Neural cell (in vitro differentiated cells): ENCODE data around the gene TMEM201. TPM values are rescaled to one million over a fixed set of nuclear protein-coding genes. Genes with fewer than 3 reads are reported as not detected.
A peak's percentile ranks its signal among the peaks of the same experiment; 100 is the strongest.

ENCODE experiments used
- H2AFZ ChIP-seq: fragments of 200-600, 300-800 bp; sonication (generic), shearing (Covaris generic); 2 replicates; pipeline ENCODE4 v1.6.0; 2014; ENCODE audit warnings: low read depth, mild to moderate bottlenecking, antibody characterized with exemption, low read length, moderate library complexity
- H3F3A ChIP-seq: fragments of 200-600 bp; shearing (Covaris generic); 2 replicates; pipeline ENCODE4 v1.6.1; 2016; ENCODE audit warnings: mild to moderate bottlenecking, moderate library complexity, mixed read lengths, antibody characterized with exemption, low read length; ENCODE audit not compliant: insufficient read depth, poor library complexity, severe bottlenecking
- H3K27ac ChIP-seq: fragments of 200-600, 300-800 bp; sonication (generic), shearing (Covaris generic); 2 replicates; pipeline ENCODE4 v1.5.1; 2014; ENCODE audit warnings: mild to moderate bottlenecking, low read length, moderate library complexity
- H3K27me3 ChIP-seq: fragments of 300-800, 200-600 bp; sonication (generic), shearing (Covaris generic); 2 replicates; pipeline ENCODE4 v1.6.0; 2014; ENCODE audit warnings: mild to moderate bottlenecking, low read depth, low read length, moderate library complexity; ENCODE audit not compliant: insufficient read depth
- H3K36me3 ChIP-seq: fragments of 300-800, 200-600 bp; sonication (generic), shearing (Covaris generic); 2 replicates; pipeline ENCODE4 v1.5.1; 2014; ENCODE audit warnings: mild to moderate bottlenecking, antibody characterized with exemption, low read length, moderate library complexity; ENCODE audit not compliant: insufficient read depth
- H3K4me2 ChIP-seq: fragments of 300-800, 200-600 bp; sonication (generic), shearing (Covaris generic); 2 replicates; pipeline ENCODE4 v1.6.0; 2014; ENCODE audit warnings: mild to moderate bottlenecking, low read length
- H3K4me3 ChIP-seq: fragments of 300-800, 200-600 bp; sonication (generic), shearing (Covaris generic); 2 replicates; pipeline ENCODE4 v1.5.1; 2014; ENCODE audit warnings: mild to moderate bottlenecking, low read length, moderate library complexity
- H3K79me2 ChIP-seq: fragments of 200-600 bp; shearing (Covaris generic); replicated peaks from 2 replicates; pipeline ENCODE4 v1.6.0; 2014; ENCODE audit warnings: mild to moderate bottlenecking, low read length, moderate library complexity; ENCODE audit not compliant: insufficient read depth
- H3K9ac ChIP-seq: fragments of 300-800, 200-600 bp; sonication (generic), shearing (Covaris generic); 2 replicates; pipeline ENCODE4 v1.6.1; 2016; ENCODE audit warnings: mild to moderate bottlenecking, low read length, mixed read lengths
- H3K9me2 ChIP-seq: fragments of 200-600 bp; shearing (Covaris generic); 2 replicates; pipeline ENCODE4 v1.6.1; 2016; ENCODE audit warnings: mild to moderate bottlenecking, low read length, mixed read lengths; ENCODE audit not compliant: insufficient read depth
- H3K9me3 ChIP-seq: fragments of 200-600, 300-800 bp; sonication (generic), shearing (Covaris generic); 2 replicates; pipeline ENCODE4 v1.6.1; 2016; ENCODE audit warnings: mild to moderate bottlenecking, mixed run types, low read length, moderate library complexity, mixed read lengths
- H4K20me1 ChIP-seq: fragments of 200-600 bp; shearing (Covaris generic); 2 replicates; pipeline ENCODE4 v1.6.1; 2016; ENCODE audit warnings: mild to moderate bottlenecking, mixed run types; ENCODE audit not compliant: insufficient read depth
- CTCF ChIP-seq: fragments of 450-650 bp; IDR thresholded peaks from 2 replicates; pipeline ENCODE4 v1.5.1; 2014; ENCODE audit warnings: antibody characterized with exemption, mild to moderate bottlenecking, moderate library complexity; ENCODE audit not compliant: poor library complexity, severe bottlenecking
- MXI1 ChIP-seq: fragments of 450-650 bp; conservative IDR thresholded peaks from 2 replicates; pipeline ENCODE4 v1.6.1; 2014; ENCODE audit warnings: antibody characterized with exemption, mild to moderate bottlenecking; ENCODE audit not compliant: poor library complexity, severe bottlenecking
- POLR2AphosphoS5 ChIP-seq: IDR thresholded peaks from 2 replicates; pipeline ENCODE4 v1.6.1; 2012
- RAD21 ChIP-seq: fragments of 450-650 bp; conservative IDR thresholded peaks from 2 replicates; pipeline ENCODE4 v1.6.1; 2014; ENCODE audit warnings: antibody characterized with exemption, mild to moderate bottlenecking, moderate library complexity
- REST ChIP-seq: IDR thresholded peaks from 2 replicates; pipeline ENCODE4 v1.6.1; 2012; ENCODE audit warnings: borderline replicate concordance
- SMC3 ChIP-seq: fragments of 450-650 bp; conservative IDR thresholded peaks from 2 replicates; pipeline ENCODE4 v1.6.1; 2014; ENCODE audit warnings: antibody characterized with exemption, mild to moderate bottlenecking, moderate library complexity; ENCODE audit not compliant: poor library complexity
- TAF1 ChIP-seq: IDR thresholded peaks from 2 replicates; pipeline ENCODE4 v1.6.1; 2012; ENCODE audit warnings: low read depth
- polyA plus RNA-seq: library from polyadenylated mRNA; depleted of rRNA; stranded (reverse); fragments of >200 nt; gene quantifications from 2 replicates; pipeline ENCODE4 v1.2.3, GENCODE V29; 2014

The TMEM201 gene
- polyA plus RNA-seq, 1 donor from 2014 or later: 7.3 TPM

DNA sequence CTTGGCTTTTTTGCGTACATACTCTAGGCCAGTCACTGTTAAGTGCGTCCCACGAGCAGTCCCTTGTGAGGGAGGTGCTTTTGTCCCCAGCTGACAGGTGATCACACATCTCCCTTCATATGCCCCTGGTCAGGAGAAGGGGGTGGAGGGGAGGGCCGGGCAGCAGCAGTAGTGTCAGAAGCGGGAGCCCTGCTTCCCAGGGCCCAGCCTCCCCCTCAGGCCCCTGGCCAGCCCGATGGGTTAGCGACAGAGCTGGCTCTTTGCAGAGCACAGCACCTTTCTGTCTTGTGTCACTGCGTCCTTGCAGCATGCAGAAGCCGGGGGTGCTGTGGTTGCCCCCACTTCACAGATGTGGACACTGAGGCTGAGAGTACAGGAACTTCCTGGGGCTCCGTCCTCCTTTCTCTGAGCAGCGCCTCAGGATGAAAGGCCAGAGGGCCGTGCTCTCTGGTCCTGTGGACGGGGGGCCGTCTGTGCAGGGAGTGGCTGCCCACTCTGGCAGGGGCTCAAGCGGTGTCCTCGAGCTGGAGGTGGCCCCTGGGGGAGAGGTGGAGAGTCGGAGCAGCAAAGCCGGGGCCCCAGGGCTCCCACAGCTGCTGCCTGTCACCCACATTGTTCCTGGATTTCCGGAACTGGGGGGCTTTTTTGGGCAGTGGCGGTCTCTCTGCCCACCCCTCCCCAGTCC, 5.9 kb downstream of the TMEM201 start:
- H2AFZ ChIP-seq: no peak overlapping the region
- H3K79me2 ChIP-seq: peaks cover 55% of the 10 kb centered on the region
- H3F3A ChIP-seq: no peaks in the 10 kb centered on the region
- H3K27me3 ChIP-seq: no peaks in the 10 kb centered on the region
- H3K4me3 ChIP-seq: no peak overlapping the region
- H3K9ac ChIP-seq: peak overlapping the region; percentile 46
- H3K9me3 ChIP-seq: no peaks in the 10 kb centered on the region
- H3K36me3 ChIP-seq: no peaks in the 10 kb centered on the region
- no peaks in the 10 kb centered on the region for H3K9me2 ChIP-seq
- no peak overlapping the region for H3K27ac ChIP-seq
- no peak for TF ChIP-seq RAD21
- TF ChIP-seq POLR2AphosphoS5: no peak
- TF ChIP-seq REST: no peak
- TF ChIP-seq TAF1: no peak
- no peak for TF ChIP-seq MXI1
- H4K20me1 ChIP-seq: no peaks in the 10 kb centered on the region
- H3K4me2 ChIP-seq: no peak overlapping the region

DNA sequence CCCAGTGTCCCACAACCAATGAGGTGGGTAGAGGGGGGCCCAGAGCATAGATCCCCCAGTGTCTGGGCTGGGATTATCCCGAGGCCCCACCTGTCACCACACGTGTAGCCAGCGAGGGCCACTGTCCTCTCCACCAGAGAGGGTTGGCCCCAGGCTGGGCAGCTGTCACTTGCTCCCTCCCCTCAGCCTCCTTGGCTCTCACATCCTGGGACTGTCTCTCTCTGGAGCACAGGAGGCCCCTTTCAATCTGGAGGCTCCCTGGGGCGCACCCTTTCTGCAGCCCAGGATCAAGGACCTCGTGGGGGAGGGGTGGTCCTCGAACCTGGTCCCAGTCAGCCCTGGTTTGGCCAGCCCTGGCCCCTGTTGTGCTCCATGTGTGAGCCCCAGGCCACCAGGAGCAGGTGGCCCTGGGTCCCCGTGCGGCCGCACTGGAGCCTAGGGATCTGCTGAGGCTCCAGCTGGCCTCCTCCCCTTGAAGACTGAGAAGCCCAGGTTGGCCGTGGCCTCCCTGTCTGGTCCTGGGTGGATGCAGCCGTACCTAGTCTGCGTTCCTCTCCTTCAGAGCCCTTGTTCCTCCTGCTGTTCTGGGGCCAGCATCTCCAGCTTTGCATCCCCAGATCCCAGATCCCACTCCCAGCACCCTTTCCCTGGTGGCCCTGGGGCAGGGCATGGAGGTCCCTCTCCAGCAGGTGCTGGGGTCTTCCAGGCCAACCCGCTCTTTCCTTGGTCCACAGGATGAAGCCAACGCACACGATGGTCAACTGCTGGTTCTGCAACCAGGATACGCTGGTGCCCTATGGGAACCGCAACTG, 6.7 kb downstream of the TMEM201 start:
- H3K4me2 ChIP-seq: no peak overlapping the region
- no peak overlapping the region for H2AFZ ChIP-seq
- H4K20me1 ChIP-seq: no peaks in the 10 kb centered on the region
- H3K9ac ChIP-seq: no peak overlapping the region
- no peak overlapping the region for H3K4me3 ChIP-seq
- TF ChIP-seq MXI1 (no peak), SMC3 (no peak), RAD21 (no peak), CTCF (no peak), REST (no peak), TAF1 (no peak)
- no peaks in the 10 kb centered on the region for H3K9me3 ChIP-seq
- H3F3A ChIP-seq: no peaks in the 10 kb centered on the region
- no peak overlapping the region for H3K27ac ChIP-seq
- H3K36me3 ChIP-seq: no peaks in the 10 kb centered on the region
- H3K79me2 ChIP-seq: peaks cover 48% of the 10 kb centered on the region
- no peaks in the 10 kb centered on the region for H3K27me3 ChIP-seq
- no peaks in the 10 kb centered on the region for H3K9me2 ChIP-seq
